Activated naive CD4-positive, alpha-beta T cell treated with anti-CD3 and anti-CD28 coated beads, Interleukin-2, amount 50 U/mL, for 24 hours (primary cell): ENCODE measurements around the gene SYT14.
"Not testable (repeated sequence)": the region's sequence is repeated elsewhere in the genome, so short reads cannot be mapped to it uniquely, and the experiment has no call there.

ENCODE experiments used
- H3K27ac Mint-ChIP-seq: one replicate; pipeline ENCODE4 v1.8.0; 2021; ENCODE audit warnings: mild to moderate bottlenecking, mixed read lengths
- H3K27me3 Mint-ChIP-seq: one replicate; pipeline ENCODE4 v1.8.0; 2021; ENCODE audit warnings: mixed read lengths
- H3K36me3 Mint-ChIP-seq: one replicate; pipeline ENCODE4 v1.8.0; 2021; ENCODE audit warnings: mixed read lengths
- H3K4me1 Mint-ChIP-seq: one replicate; pipeline ENCODE4 v1.8.0; 2021; ENCODE audit warnings: mixed read lengths
- H3K4me3 Mint-ChIP-seq: one replicate; pipeline ENCODE4 v1.8.0; 2021; ENCODE audit warnings: mild to moderate bottlenecking, mixed read lengths
- H3K9me3 Mint-ChIP-seq: one replicate; pipeline ENCODE4 v1.8.0; 2021; ENCODE audit warnings: mixed read lengths

Gene SYT14

GRCh38 chr1:210049616-210050015 is 111.6 kb downstream of the SYT14 start:
- Mint-ChIP-seq H3K4me3 (no peak overlapping the region), H3K4me1 (no peaks in the 10 kb centered on the region), H3K27me3 (peaks cover 1% of the 10 kb centered on the region), H3K27ac (no peak overlapping the region), H3K9me3 (peaks cover 5% of the 10 kb centered on the region), H3K36me3 (no peaks in the 10 kb centered on the region)

- not testable (repeated sequence) for H3K9me3 Mint-ChIP-seq, H3K4me1 Mint-ChIP-seq, H3K36me3 Mint-ChIP-seq, H3K27ac Mint-ChIP-seq, H3K4me3 Mint-ChIP-seq, H3K27me3 Mint-ChIP-seq
These were observed 112.5 kb downstream of the SYT14 start for GRCh38 chr1:210050491-210050890.

GRCh38 chr1:210053126-210053525 is 115.1 kb downstream of the SYT14 start:
- no peaks in the 10 kb centered on the region for H3K4me1 Mint-ChIP-seq
- H3K4me3 Mint-ChIP-seq = no peak overlapping the region
- H3K27me3 Mint-ChIP-seq = peaks cover 1% of the 10 kb centered on the region
- H3K9me3 Mint-ChIP-seq = peaks cover 5% of the 10 kb centered on the region
- H3K27ac Mint-ChIP-seq = no peak overlapping the region
- H3K36me3 Mint-ChIP-seq = no peaks in the 10 kb centered on the region

- Mint-ChIP-seq H3K27me3 (no peaks in the 10 kb centered on the region), H3K36me3 (no peaks in the 10 kb centered on the region), H3K27ac (no peak overlapping the region), H3K4me1 (no peaks in the 10 kb centered on the region), H3K4me3 (no peak overlapping the region), H3K9me3 (no peaks in the 10 kb centered on the region)
These were observed 119.6 kb downstream of the SYT14 start for GRCh38 chr1:210057593-210057992.

GRCh38 chr1:210061992-210062391 is 124.0 kb downstream of the SYT14 start:
- H3K27ac Mint-ChIP-seq = no peak overlapping the region
- H3K9me3 Mint-ChIP-seq = no peaks in the 10 kb centered on the region
- peaks cover 3% of the 10 kb centered on the region for H3K27me3 Mint-ChIP-seq
- H3K36me3 Mint-ChIP-seq = no peaks in the 10 kb centered on the region
- H3K4me3 Mint-ChIP-seq = no peak overlapping the region
- no peaks in the 10 kb centered on the region for H3K4me1 Mint-ChIP-seq

GRCh38 chr1:210070531-210070930 is 132.5 kb downstream of the SYT14 start:
- H3K4me3 Mint-ChIP-seq = no peak overlapping the region
- H3K27me3 Mint-ChIP-seq = peaks cover 7% of the 10 kb centered on the region
- H3K9me3 Mint-ChIP-seq = no peaks in the 10 kb centered on the region
- no peak overlapping the region for H3K27ac Mint-ChIP-seq
- no peaks in the 10 kb centered on the region for H3K36me3 Mint-ChIP-seq
- no peaks in the 10 kb centered on the region for H3K4me1 Mint-ChIP-seq

- H3K27me3 Mint-ChIP-seq = peaks cover 6% of the 10 kb centered on the region
- no peaks in the 10 kb centered on the region for H3K9me3 Mint-ChIP-seq
- H3K4me1 Mint-ChIP-seq = no peaks in the 10 kb centered on the region
- no peak overlapping the region for H3K4me3 Mint-ChIP-seq
- H3K36me3 Mint-ChIP-seq = no peaks in the 10 kb centered on the region
- H3K27ac Mint-ChIP-seq = no peak overlapping the region
These were observed 134.1 kb downstream of the SYT14 start for GRCh38 chr1:210072129-210072528.

GRCh38 chr1:210072896-210073504 is 135.0 kb downstream of the SYT14 start:
- no peak overlapping the region for H3K27ac Mint-ChIP-seq
- H3K9me3 Mint-ChIP-seq = no peaks in the 10 kb centered on the region
- no peaks in the 10 kb centered on the region for H3K36me3 Mint-ChIP-seq
- no peak overlapping the region for H3K4me3 Mint-ChIP-seq
- H3K4me1 Mint-ChIP-seq = no peaks in the 10 kb centered on the region
- peaks cover 6% of the 10 kb centered on the region for H3K27me3 Mint-ChIP-seq

GRCh38 chr1:210074904-210075303 is 136.9 kb downstream of the SYT14 start:
- peaks cover 3% of the 10 kb centered on the region for H3K27me3 Mint-ChIP-seq
- no peaks in the 10 kb centered on the region for H3K9me3 Mint-ChIP-seq
- H3K4me3 Mint-ChIP-seq = no peak overlapping the region
- no peak overlapping the region for H3K27ac Mint-ChIP-seq
- no peaks in the 10 kb centered on the region for H3K36me3 Mint-ChIP-seq
- no peaks in the 10 kb centered on the region for H3K4me1 Mint-ChIP-seq

GRCh38 chr1:210076620-210077019 is 138.6 kb downstream of the SYT14 start:
- no peaks in the 10 kb centered on the region for H3K9me3 Mint-ChIP-seq
- H3K4me3 Mint-ChIP-seq = no peak overlapping the region
- H3K4me1 Mint-ChIP-seq = no peaks in the 10 kb centered on the region
- H3K27me3 Mint-ChIP-seq = no peaks in the 10 kb centered on the region
- no peaks in the 10 kb centered on the region for H3K36me3 Mint-ChIP-seq
- no peak overlapping the region for H3K27ac Mint-ChIP-seq

GRCh38 chr1:210081494-210081893 is 143.5 kb downstream of the SYT14 start:
- H3K27me3 Mint-ChIP-seq = no peaks in the 10 kb centered on the region

GRCh38 chr1:210085359-210085758 is 147.3 kb downstream of the SYT14 start:
- no peaks in the 10 kb centered on the region for H3K4me1 Mint-ChIP-seq
- no peaks in the 10 kb centered on the region for H3K9me3 Mint-ChIP-seq
- H3K4me3 Mint-ChIP-seq = no peak overlapping the region
- no peak overlapping the region for H3K27ac Mint-ChIP-seq
- no peaks in the 10 kb centered on the region for H3K36me3 Mint-ChIP-seq
- peaks cover 2% of the 10 kb centered on the region for H3K27me3 Mint-ChIP-seq

More at GRCh38 chr1:210081494-210081893, 143.5 kb downstream of the SYT14 start:
- no peaks in the 10 kb centered on the region for H3K9me3 Mint-ChIP-seq
- H3K4me3 Mint-ChIP-seq = no peak overlapping the region
- H3K4me1 Mint-ChIP-seq = no peaks in the 10 kb centered on the region
- no peak overlapping the region for H3K27ac Mint-ChIP-seq
- no peaks in the 10 kb centered on the region for H3K36me3 Mint-ChIP-seq

- H3K27me3 Mint-ChIP-seq = peaks cover 2% of the 10 kb centered on the region
- H3K36me3 Mint-ChIP-seq = no peaks in the 10 kb centered on the region
- no peak overlapping the region for H3K4me3 Mint-ChIP-seq
- no peak overlapping the region for H3K27ac Mint-ChIP-seq
- no peaks in the 10 kb centered on the region for H3K4me1 Mint-ChIP-seq
- H3K9me3 Mint-ChIP-seq = no peaks in the 10 kb centered on the region
These were observed 149.0 kb downstream of the SYT14 start for GRCh38 chr1:210087058-210087457.

GRCh38 chr1:210089855-210090254 is 151.8 kb downstream of the SYT14 start:
- Mint-ChIP-seq H3K36me3 (no peaks in the 10 kb centered on the region), H3K27me3 (peaks cover 8% of the 10 kb centered on the region), H3K4me3 (no peak overlapping the region), H3K27ac (no peak overlapping the region), H3K4me1 (no peaks in the 10 kb centered on the region), H3K9me3 (no peaks in the 10 kb centered on the region)

- Mint-ChIP-seq H3K36me3 (no peaks in the 10 kb centered on the region), H3K27me3 (peaks cover 8% of the 10 kb centered on the region), H3K4me3 (no peak overlapping the region), H3K4me1 (no peaks in the 10 kb centered on the region), H3K27ac (no peak overlapping the region), H3K9me3 (no peaks in the 10 kb centered on the region)
These were observed 154.3 kb downstream of the SYT14 start for GRCh38 chr1:210092366-210092765.

GRCh38 chr1:210093461-210093860 is 155.4 kb downstream of the SYT14 start:
- Mint-ChIP-seq H3K9me3 (no peaks in the 10 kb centered on the region), H3K4me3 (no peak overlapping the region), H3K4me1 (no peaks in the 10 kb centered on the region), H3K27me3 (peaks cover 8% of the 10 kb centered on the region), H3K27ac (no peak overlapping the region), H3K36me3 (no peaks in the 10 kb centered on the region)

- Mint-ChIP-seq H3K4me1 (no peaks in the 10 kb centered on the region), H3K27ac (no peak overlapping the region), H3K4me3 (no peak overlapping the region), H3K36me3 (no peaks in the 10 kb centered on the region), H3K9me3 (no peaks in the 10 kb centered on the region), H3K27me3 (peaks cover 9% of the 10 kb centered on the region)
These were observed 160.3 kb downstream of the SYT14 start for GRCh38 chr1:210098356-210098755.
